Measurements from ENCODE around the gene DLD.

The DLD gene

DNA sequence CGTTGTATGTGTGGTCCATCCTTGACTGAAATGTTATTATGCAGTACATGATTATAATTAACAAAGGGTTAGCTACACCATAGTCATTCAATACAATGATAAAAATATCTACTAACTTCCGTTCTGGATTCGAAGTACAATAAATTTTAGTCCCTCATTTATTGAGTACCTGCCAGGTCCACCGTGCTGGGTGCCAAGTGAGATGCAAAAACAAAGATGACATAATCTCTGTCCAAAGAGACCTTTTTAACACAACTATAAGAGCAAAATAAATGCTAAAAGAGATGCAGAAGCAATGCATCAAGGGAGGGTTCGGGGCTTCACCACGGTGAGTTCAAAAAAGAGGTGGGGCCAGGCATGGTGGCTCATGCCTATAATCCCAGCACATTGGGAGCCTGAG, 78.9 kb downstream of the DLD start:
- ChIA-PET CTCF (no interaction called here), POLR2A (ENCODE audit: low non-redundant PET) (no interaction called here)
- no peak for DNase-seq (ENCODE audit: low spot score)
- no peak for TF ChIP-seq CTCF (conservative IDR thresholded peaks at IDR 0.05; ENCODE audit: low read depth)
- peak overlapping the region; percentile 87 for H3K27ac ChIP-seq
